A673 (cell line): ENCODE measurements around the gene IL19. TPM values are rescaled to one million over a fixed set of nuclear protein-coding genes. Genes with fewer than 3 reads are reported as not detected.

Source experiments
- BruUV-seq: library from RNA; stranded (reverse); fragments of 400-500 nt; replicated peaks from 2 replicates; lab custom pipeline; 2021; lab: Mats Ljungman, UMichigan
- CTCF ChIA-PET: fragments of 300-600 bp; sonication (Branson Sonifier 250); formaldehyde crosslinking; loops from one replicate; lab custom pipeline; 2022; ENCODE audit warnings: antibody characterized with exemption; lab: Charles Lee
- POLR2A ChIA-PET: fragments of 300-600 bp; sonication (Branson Sonifier 250); formaldehyde crosslinking; loops from one replicate; lab custom pipeline; 2022; ENCODE audit warnings: antibody characterized with exemption; ENCODE audit not compliant: low non-redundant PET; lab: Charles Lee
- DNase-seq: peaks from one replicate; pipeline ENCODE4 v3.0.0-alpha.2; 2015; ENCODE audit warnings: low spot score
- H3K27ac ChIP-seq: fragments of 200-600 bp; sonication (generic); 2 replicates; pipeline ENCODE4 v1.5.1; 2016; ENCODE audit warnings: mixed run types, low read depth, mild to moderate bottlenecking, mixed read lengths, antibody characterized with exemption, low read length; ENCODE audit not compliant: poor library complexity, severe bottlenecking
- H3K27me3 ChIP-seq: fragments of 200-600 bp; sonication (generic); replicated peaks from 2 replicates; pipeline ENCODE4 v1.6.1; 2017; ENCODE audit warnings: mixed run types, low read depth, mild to moderate bottlenecking, mixed read lengths, antibody characterized with exemption, low read length; ENCODE audit not compliant: insufficient read depth, poor library complexity
- H3K36me3 ChIP-seq: fragments of 200-600 bp; sonication (generic); 2 replicates; pipeline ENCODE4 v1.6.1; 2016; ENCODE audit warnings: mixed run types, mild to moderate bottlenecking, mixed read lengths, antibody characterized with exemption, low read length; ENCODE audit not compliant: insufficient read depth, poor library complexity, severe bottlenecking
- H3K4me1 ChIP-seq: fragments of 200-600 bp; sonication (generic); 2 replicates; pipeline ENCODE4 v1.6.1; 2017; ENCODE audit warnings: mixed run types, mild to moderate bottlenecking, mixed read lengths, antibody characterized with exemption, low read length; ENCODE audit not compliant: insufficient read depth, poor library complexity, severe bottlenecking
- H3K4me3 ChIP-seq: fragments of 200-600 bp; sonication (generic); 2 replicates; pipeline ENCODE4 v1.5.1; 2016; ENCODE audit warnings: low read depth, mixed run types, mild to moderate bottlenecking, mixed read lengths, low read length; ENCODE audit not compliant: poor library complexity, severe bottlenecking
- H3K9me3 ChIP-seq: fragments of 200-600 bp; sonication (generic); 2 replicates; pipeline ENCODE4 v1.6.1; 2016; ENCODE audit warnings: mixed run types, low read depth, mild to moderate bottlenecking, mixed read lengths, antibody characterized with exemption, low read length; ENCODE audit not compliant: poor library complexity, severe bottlenecking
- EZH2 ChIP-seq: fragments of 200-600 bp; sonication (generic); IDR thresholded peaks from 2 replicates; pipeline ENCODE4 v1.6.1; 2017; ENCODE audit warnings: borderline replicate concordance, low read depth, mild to moderate bottlenecking, mixed read lengths, antibody characterized with exemption, low read length; ENCODE audit not compliant: poor library complexity, severe bottlenecking
- intact Hi-C: fragments of 100-400 bp; cut with micrococcal nuclease; formaldehyde crosslinking; loops from one replicate; pipeline ENCODE4 v1.10.0; 2022; ENCODE audit not compliant: unreplicated experiment
- total RNA-seq: library from RNA; stranded (reverse); gene quantifications from 2 replicates; pipeline ENCODE4 v1.2.3, GENCODE V29; 2021
- TF ChIP-seq, protein P1 (sequence below): fragments of 300-800, 200-600 bp; sonication (generic); conservative IDR thresholded peaks from 2 replicates; pipeline ENCODE4 v1.5.1; 2017; ENCODE audit warnings: low read depth, mild to moderate bottlenecking, antibody characterized with exemption, low read length, moderate library complexity, mixed read lengths

IL19 gene
- total RNA-seq, 1 experiment from 2014 or later, result not detected

DNA sequence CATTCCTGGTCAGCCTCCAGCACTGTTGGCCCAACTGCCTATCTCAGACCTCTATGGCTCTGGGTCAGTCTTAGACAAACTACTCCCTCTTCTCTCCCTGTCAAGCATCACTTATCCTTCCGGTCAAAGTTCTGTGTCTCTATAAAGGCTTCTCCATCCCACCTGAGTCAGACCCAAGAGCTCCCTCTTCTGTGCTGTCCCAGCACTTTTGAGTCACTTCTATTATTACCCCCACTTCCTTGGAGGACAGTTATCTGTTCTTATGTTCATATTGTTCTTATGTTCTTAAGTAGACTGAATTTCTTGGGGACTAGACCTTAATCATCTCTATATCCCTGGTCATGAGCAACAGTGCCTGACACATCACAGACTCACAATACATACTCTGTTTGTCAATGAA is 30.9 kb downstream of the IL19 start:
- Histone ChIP-seq H3K27me3 (peaks cover 8% of the 10 kb centered on the region), H3K9me3 (no peaks in the 10 kb centered on the region), H3K27ac (no peak overlapping the region), H3K4me1 (no peaks in the 10 kb centered on the region), H3K4me3 (no peak overlapping the region), H3K36me3 (no peaks in the 10 kb centered on the region)
- DNase-seq, result no peak
- POLR2A ChIA-PET, result no interaction called here
- intact Hi-C loops, result no loop called here
- CTCF ChIA-PET, result no interaction called here
- no peak for TF ChIP-seq EZH2
- TF ChIP-seq, protein P1, sequence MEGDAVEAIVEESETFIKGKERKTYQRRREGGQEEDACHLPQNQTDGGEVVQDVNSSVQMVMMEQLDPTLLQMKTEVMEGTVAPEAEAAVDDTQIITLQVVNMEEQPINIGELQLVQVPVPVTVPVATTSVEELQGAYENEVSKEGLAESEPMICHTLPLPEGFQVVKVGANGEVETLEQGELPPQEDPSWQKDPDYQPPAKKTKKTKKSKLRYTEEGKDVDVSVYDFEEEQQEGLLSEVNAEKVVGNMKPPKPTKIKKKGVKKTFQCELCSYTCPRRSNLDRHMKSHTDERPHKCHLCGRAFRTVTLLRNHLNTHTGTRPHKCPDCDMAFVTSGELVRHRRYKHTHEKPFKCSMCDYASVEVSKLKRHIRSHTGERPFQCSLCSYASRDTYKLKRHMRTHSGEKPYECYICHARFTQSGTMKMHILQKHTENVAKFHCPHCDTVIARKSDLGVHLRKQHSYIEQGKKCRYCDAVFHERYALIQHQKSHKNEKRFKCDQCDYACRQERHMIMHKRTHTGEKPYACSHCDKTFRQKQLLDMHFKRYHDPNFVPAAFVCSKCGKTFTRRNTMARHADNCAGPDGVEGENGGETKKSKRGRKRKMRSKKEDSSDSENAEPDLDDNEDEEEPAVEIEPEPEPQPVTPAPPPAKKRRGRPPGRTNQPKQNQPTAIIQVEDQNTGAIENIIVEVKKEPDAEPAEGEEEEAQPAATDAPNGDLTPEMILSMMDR, result no peak
- BruUV-seq, result no TSS peak

GRCh38 chr1:206802401-206802800 is 31.8 kb downstream of the IL19 start:
- intact Hi-C loops, result no loop called here
- no peaks in the 10 kb centered on the region for H3K9me3 ChIP-seq
- peaks cover 8% of the 10 kb centered on the region for H3K27me3 ChIP-seq
- DNase-seq, result no peak
- TF ChIP-seq, protein P1, result no peak
- TF ChIP-seq EZH2, result no peak
- POLR2A ChIA-PET, result no interaction called here
- CTCF ChIA-PET, result no interaction called here
- H3K36me3 ChIP-seq, result no peaks in the 10 kb centered on the region
- H3K4me1 ChIP-seq, result no peaks in the 10 kb centered on the region
- BruUV-seq, result no TSS peak
- H3K4me3 ChIP-seq, result no peak overlapping the region
- no peak overlapping the region for H3K27ac ChIP-seq

- no TSS peak for BruUV-seq
- no peak for TF ChIP-seq EZH2
- TF ChIP-seq, protein P1, result no peak
- Histone ChIP-seq H3K27ac (no peak overlapping the region), H3K4me1 (no peaks in the 10 kb centered on the region), H3K27me3 (peaks cover 8% of the 10 kb centered on the region), H3K4me3 (no peak overlapping the region), H3K9me3 (no peaks in the 10 kb centered on the region), H3K36me3 (no peaks in the 10 kb centered on the region)
- DNase-seq, result peak; percentile 19
- CTCF ChIA-PET, result no interaction called here
- POLR2A ChIA-PET, result no interaction called here
- intact Hi-C loops, result no loop called here
Observed at GRCh38 chr1:206803221-206803730, 32.7 kb downstream of the IL19 start.
